Measurements from ENCODE around the gene TEAD1. TPM values are rescaled to one million over a fixed set of nuclear protein-coding genes. Genes with fewer than 3 reads are reported as not detected.

TEAD1 gene
- total and polyA plus RNA-seq, 2 donors (not counting 1 experiment from before 2014, with no cell fraction given), result 88.6 to 121 TPM

GRCh38 chr11:12626616-12627015, 47.6 kb upstream of the TEAD1 start:
- no peak overlapping the region for H3K4me2 ChIP-seq (ENCODE audit: extremely low read depth, insufficient read depth, low read length)
- TF ChIP-seq, protein P1, sequence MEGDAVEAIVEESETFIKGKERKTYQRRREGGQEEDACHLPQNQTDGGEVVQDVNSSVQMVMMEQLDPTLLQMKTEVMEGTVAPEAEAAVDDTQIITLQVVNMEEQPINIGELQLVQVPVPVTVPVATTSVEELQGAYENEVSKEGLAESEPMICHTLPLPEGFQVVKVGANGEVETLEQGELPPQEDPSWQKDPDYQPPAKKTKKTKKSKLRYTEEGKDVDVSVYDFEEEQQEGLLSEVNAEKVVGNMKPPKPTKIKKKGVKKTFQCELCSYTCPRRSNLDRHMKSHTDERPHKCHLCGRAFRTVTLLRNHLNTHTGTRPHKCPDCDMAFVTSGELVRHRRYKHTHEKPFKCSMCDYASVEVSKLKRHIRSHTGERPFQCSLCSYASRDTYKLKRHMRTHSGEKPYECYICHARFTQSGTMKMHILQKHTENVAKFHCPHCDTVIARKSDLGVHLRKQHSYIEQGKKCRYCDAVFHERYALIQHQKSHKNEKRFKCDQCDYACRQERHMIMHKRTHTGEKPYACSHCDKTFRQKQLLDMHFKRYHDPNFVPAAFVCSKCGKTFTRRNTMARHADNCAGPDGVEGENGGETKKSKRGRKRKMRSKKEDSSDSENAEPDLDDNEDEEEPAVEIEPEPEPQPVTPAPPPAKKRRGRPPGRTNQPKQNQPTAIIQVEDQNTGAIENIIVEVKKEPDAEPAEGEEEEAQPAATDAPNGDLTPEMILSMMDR (conservative IDR thresholded peaks at IDR 0.05 in 1 of 2, IDR thresholded peaks at IDR 0.05 in 1 of 2; ENCODE audit: low read depth in 1 of 2, low read length in 2 of 2), result no peak
- TF ChIP-seq EZH2 (IDR thresholded peaks at IDR 0.05; ENCODE audit: low read length, missing control alignments), result no peak
- H2AFZ ChIP-seq (ENCODE audit: low read length), result no peak overlapping the region
- no peaks in the 10 kb centered on the region for H4K20me1 ChIP-seq (ENCODE audit: control insufficient read depth, extremely low read depth, insufficient read depth, low read length)
- H3K27ac ChIP-seq (ENCODE audit: insufficient read depth, low read length), result peak overlapping the region; percentile 79
- no peak overlapping the region for H3K4me3 ChIP-seq (replicated peaks in 1 of 4; ENCODE audit: control extremely low read depth in 1 of 4, insufficient read depth in 1 of 4, low read depth in 3 of 4, low read length in 4 of 4)
- H3K9me3 ChIP-seq (ENCODE audit: control insufficient read depth, insufficient read depth, low read depth, low read length), result no peaks in the 10 kb centered on the region
- H3K36me3 ChIP-seq (ENCODE audit: control insufficient read depth, insufficient read depth, low read length), result no peaks in the 10 kb centered on the region
- H3K4me1 ChIP-seq (ENCODE audit: control insufficient read depth, extremely low read depth, insufficient read depth, low read length), result peaks cover 10% of the 10 kb centered on the region
- H3K27me3 ChIP-seq (ENCODE audit: control insufficient read depth, insufficient read depth, low read length), result no peaks in the 10 kb centered on the region
- no peak for DNase-seq (ENCODE audit: low read depth in 2 of 2)
- H3K9ac ChIP-seq (ENCODE audit: insufficient read depth, low read length), result no peak overlapping the region
- no peaks in the 10 kb centered on the region for H3K79me2 ChIP-seq (ENCODE audit: control insufficient read depth, insufficient read depth, low read length)

- Histone ChIP-seq H3K36me3 (ENCODE audit: control insufficient read depth, insufficient read depth, low read length) (no peaks in the 10 kb centered on the region), H3K9ac (ENCODE audit: insufficient read depth, low read length) (no peak overlapping the region), H2AFZ (ENCODE audit: low read length) (no peak overlapping the region), H3K27me3 (ENCODE audit: control insufficient read depth, insufficient read depth, low read length) (no peaks in the 10 kb centered on the region), H4K20me1 (ENCODE audit: control insufficient read depth, extremely low read depth, insufficient read depth, low read length) (no peaks in the 10 kb centered on the region), H3K4me3 (replicated peaks in 1 of 4; ENCODE audit: control extremely low read depth in 1 of 4, insufficient read depth in 1 of 4, low read depth in 3 of 4, low read length in 4 of 4) (no peak overlapping the region), H3K4me2 (ENCODE audit: extremely low read depth, insufficient read depth, low read length) (no peak overlapping the region), H3K27ac (ENCODE audit: insufficient read depth, low read length) (no peak overlapping the region), H3K79me2 (ENCODE audit: control insufficient read depth, insufficient read depth, low read length) (no peaks in the 10 kb centered on the region), H3K9me3 (ENCODE audit: control insufficient read depth, insufficient read depth, low read depth, low read length) (no peaks in the 10 kb centered on the region), H3K4me1 (ENCODE audit: control insufficient read depth, extremely low read depth, insufficient read depth, low read length) (peaks cover 10% of the 10 kb centered on the region)
- DNase-seq (ENCODE audit: low read depth in 2 of 2), result no peak
- TF ChIP-seq, protein P1 (conservative IDR thresholded peaks at IDR 0.05 in 1 of 2, IDR thresholded peaks at IDR 0.05 in 1 of 2; ENCODE audit: low read depth in 1 of 2, low read length in 2 of 2), result no peak
- no peak for TF ChIP-seq EZH2 (IDR thresholded peaks at IDR 0.05; ENCODE audit: low read length, missing control alignments)
Measured at GRCh38 chr11:12628314-12628713, 45.9 kb upstream of the TEAD1 start.

- H4K20me1 ChIP-seq (ENCODE audit: control insufficient read depth, extremely low read depth, insufficient read depth, low read length), result no peaks in the 10 kb centered on the region
- no peak overlapping the region for H3K4me2 ChIP-seq (ENCODE audit: extremely low read depth, insufficient read depth, low read length)
- no peaks in the 10 kb centered on the region for H3K27me3 ChIP-seq (ENCODE audit: control insufficient read depth, insufficient read depth, low read length)
- TF ChIP-seq EZH2 (IDR thresholded peaks at IDR 0.05; ENCODE audit: low read length, missing control alignments), result no peak
- TF ChIP-seq, protein P1 (conservative IDR thresholded peaks at IDR 0.05 in 1 of 2, IDR thresholded peaks at IDR 0.05 in 1 of 2; ENCODE audit: low read depth in 1 of 2, low read length in 2 of 2), result no peak
- no peak overlapping the region for H3K4me3 ChIP-seq (replicated peaks in 1 of 4; ENCODE audit: control extremely low read depth in 1 of 4, insufficient read depth in 1 of 4, low read depth in 3 of 4, low read length in 4 of 4)
- no peak overlapping the region for H3K9ac ChIP-seq (ENCODE audit: insufficient read depth, low read length)
- H3K9me3 ChIP-seq (ENCODE audit: control insufficient read depth, insufficient read depth, low read depth, low read length), result no peaks in the 10 kb centered on the region
- peak; percentile 65 to 74 for DNase-seq (ENCODE audit: low read depth in 2 of 2)
- H3K36me3 ChIP-seq (ENCODE audit: control insufficient read depth, insufficient read depth, low read length), result no peaks in the 10 kb centered on the region
- H3K79me2 ChIP-seq (ENCODE audit: control insufficient read depth, insufficient read depth, low read length), result no peaks in the 10 kb centered on the region
- H3K4me1 ChIP-seq (ENCODE audit: control insufficient read depth, extremely low read depth, insufficient read depth, low read length), result peaks cover 10% of the 10 kb centered on the region
- H2AFZ ChIP-seq (ENCODE audit: low read length), result no peak overlapping the region
- no peak overlapping the region for H3K27ac ChIP-seq (ENCODE audit: insufficient read depth, low read length)
Measured at GRCh38 chr11:12629601-12630313, 44.5 kb upstream of the TEAD1 start.

Data from fibroblast of lung (primary cell).